ENCODE results near the gene SP1. TPM values are rescaled to one million over a fixed set of nuclear protein-coding genes. Genes with fewer than 3 reads are reported as not detected.

SP1 gene
- total and polyA plus RNA-seq, 8 donors = 8.4 to 48.4 (median 30.6) TPM

- FAIRE-seq (no peak), ATAC-seq (peak; percentile 72 to 83 (median 76))
- H3K9me3 ChIP-seq = no peaks in the 10 kb centered on the region
Measured at GRCh38 chr12:53452159-53453077, 72.4 kb downstream of the SP1 start.

DNA sequence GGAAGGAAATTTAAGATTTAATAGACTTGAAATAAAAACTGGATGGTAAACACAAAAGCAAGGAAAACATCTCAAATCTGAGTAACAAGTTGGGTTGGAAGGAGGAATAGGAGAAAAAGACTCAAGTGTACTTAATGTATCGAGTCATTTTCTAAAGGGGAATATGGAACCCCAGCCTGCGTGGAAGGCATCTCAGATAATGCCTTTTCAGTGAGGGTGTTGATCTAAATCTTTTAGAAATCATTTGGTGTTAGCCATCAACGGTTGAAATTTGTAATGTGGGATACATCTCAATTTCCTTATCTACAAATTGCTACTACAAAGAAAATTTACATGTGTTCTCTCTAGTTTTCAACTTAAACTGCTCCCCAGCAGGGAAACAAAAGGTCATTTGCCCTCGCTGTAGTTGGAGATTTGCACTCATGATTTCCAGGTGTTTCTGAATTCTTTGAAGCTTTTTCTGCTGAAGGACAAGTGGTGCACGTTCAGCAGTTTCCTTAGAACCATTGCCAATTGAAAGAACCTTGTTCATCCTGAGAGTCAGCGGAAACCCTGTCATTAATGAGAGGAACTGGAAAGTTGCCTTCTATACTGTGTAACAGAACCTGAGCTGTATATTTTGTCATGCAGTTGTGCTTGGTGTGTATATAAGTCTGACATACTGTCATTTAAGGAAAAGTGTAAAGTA, 74.1 kb downstream of the SP1 start:
- 11 to 15% methylated on average over 6 of the region's 6 CpGs for WGBS, 2 donors
- peaks cover 15 to 47% (median 30%) of the 10 kb centered on the region in 3 donors for H3K36me3 ChIP-seq
- ATAC-seq = no peak
- TF ChIP-seq, protein P1, sequence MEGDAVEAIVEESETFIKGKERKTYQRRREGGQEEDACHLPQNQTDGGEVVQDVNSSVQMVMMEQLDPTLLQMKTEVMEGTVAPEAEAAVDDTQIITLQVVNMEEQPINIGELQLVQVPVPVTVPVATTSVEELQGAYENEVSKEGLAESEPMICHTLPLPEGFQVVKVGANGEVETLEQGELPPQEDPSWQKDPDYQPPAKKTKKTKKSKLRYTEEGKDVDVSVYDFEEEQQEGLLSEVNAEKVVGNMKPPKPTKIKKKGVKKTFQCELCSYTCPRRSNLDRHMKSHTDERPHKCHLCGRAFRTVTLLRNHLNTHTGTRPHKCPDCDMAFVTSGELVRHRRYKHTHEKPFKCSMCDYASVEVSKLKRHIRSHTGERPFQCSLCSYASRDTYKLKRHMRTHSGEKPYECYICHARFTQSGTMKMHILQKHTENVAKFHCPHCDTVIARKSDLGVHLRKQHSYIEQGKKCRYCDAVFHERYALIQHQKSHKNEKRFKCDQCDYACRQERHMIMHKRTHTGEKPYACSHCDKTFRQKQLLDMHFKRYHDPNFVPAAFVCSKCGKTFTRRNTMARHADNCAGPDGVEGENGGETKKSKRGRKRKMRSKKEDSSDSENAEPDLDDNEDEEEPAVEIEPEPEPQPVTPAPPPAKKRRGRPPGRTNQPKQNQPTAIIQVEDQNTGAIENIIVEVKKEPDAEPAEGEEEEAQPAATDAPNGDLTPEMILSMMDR (IDR thresholded peaks at IDR 0.05) = no peak
- no peaks in the 10 kb centered on the region for H3K9me3 ChIP-seq
- DNase-seq = no peak
- no peak for FAIRE-seq
- intact Hi-C loops (cut with DNase I) = no loop called here
- no peaks in the 10 kb centered on the region for H3K27me3 ChIP-seq
- no peak overlapping the region for H3K27ac ChIP-seq
- H3K4me3 ChIP-seq = peak overlapping the region in 1 of 4 donors; percentile 65
- H3K4me1 ChIP-seq = peaks cover 7 to 15% (median 10%) of the 10 kb centered on the region in 3 donors

More at GRCh38 chr12:53452159-53453077, 72.4 kb downstream of the SP1 start:
- intact Hi-C loops (cut with DNase I) = no loop called here
- Histone ChIP-seq H3K4me3 (peak overlapping the region; percentile 49 to 71 (median 62)), H3K4me1 (peaks cover 7 to 15% (median 10%) of the 10 kb centered on the region in 3 donors), H3K36me3 (peaks cover 9 to 30% (median 20%) of the 10 kb centered on the region in 3 donors), H3K27ac (peak overlapping the region; percentile 69 to 94 (median 88)), H3K27me3 (no peaks in the 10 kb centered on the region)
- 0 to 1% methylated on average over 41 to 66 of the region's 82 CpGs for WGBS, 2 donors
- TF ChIP-seq, protein P1 (IDR thresholded peaks at IDR 0.05) = no peak
- peak; percentile 86 to 92 (median 88) for DNase-seq

DNA sequence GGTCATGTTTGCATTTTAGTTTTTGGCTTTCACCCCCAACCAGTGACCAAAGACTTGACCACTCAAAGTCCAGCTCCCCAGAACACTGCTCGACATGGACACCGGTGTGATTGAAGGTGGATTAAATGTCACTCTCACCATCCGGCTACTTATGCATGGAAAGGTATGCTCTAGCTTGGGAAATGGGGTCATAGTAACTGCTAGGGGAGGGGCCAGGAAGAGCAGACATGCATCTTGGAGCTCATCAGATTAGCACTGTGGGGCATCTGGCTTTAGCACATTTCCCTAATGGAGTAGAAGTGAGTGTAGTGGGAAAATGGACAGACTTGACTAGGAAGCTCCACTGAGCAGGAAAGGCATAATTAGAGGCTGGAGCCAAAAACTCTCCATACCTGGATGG, 74.7 kb downstream of the SP1 start:
- DNase-seq (no peak), FAIRE-seq (no peak)

DNA sequence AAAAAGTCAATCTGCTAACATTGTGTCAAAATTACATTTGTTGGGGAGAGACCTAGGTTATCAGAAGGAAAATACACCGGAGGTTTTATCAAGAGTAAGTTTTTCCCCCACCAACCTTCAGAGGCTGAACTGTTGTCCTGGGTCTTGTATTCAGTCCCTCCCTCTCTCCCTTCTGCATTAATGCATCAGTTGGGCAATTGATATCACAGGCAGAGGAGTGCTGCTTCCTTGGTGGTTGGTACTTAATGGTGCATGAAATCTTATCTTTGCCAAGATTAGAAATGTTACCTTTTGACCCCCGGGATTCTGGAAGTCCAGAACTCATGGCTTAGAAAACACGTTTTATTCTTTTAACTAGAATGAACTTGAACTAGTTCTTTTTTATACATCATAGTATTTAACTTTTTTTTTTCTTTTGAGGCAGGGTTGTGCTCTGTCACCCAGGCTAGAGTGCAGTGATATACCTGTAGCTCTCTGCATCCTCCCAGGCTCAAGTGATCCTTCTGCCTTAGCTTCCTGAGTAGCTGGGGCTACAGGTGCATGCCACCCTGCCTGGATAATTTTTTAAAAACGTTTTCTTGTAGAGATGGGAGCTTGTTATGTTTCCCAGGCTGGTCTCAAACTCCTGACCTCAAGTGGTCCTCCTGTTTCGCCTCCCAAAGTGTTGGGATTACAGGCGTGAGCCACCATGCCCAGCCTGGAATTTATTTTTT, 76.8 kb downstream of the SP1 start:
- peaks cover 28 to 74% (median 54%) of the 10 kb centered on the region in 3 donors for H3K36me3 ChIP-seq

More for the DNA sequence above, 74.7 kb downstream of the SP1 start:
- H3K27ac ChIP-seq = no peak overlapping the region
- peaks cover 17 to 53% (median 36%) of the 10 kb centered on the region in 3 donors for H3K36me3 ChIP-seq
- no peaks in the 10 kb centered on the region for H3K9me3 ChIP-seq
- ATAC-seq = no peak
- no peak overlapping the region for H3K4me3 ChIP-seq
- TF ChIP-seq, protein P1 (IDR thresholded peaks at IDR 0.05) = no peak
- H3K27me3 ChIP-seq = no peaks in the 10 kb centered on the region
- intact Hi-C loops (cut with DNase I) = no loop called here
- peaks cover 7 to 15% (median 10%) of the 10 kb centered on the region in 3 donors for H3K4me1 ChIP-seq
- 39 to 43% methylated on average over 3 of the region's 3 CpGs for WGBS, 2 donors

More for the DNA sequence above, 76.8 kb downstream of the SP1 start:
- H3K9me3 ChIP-seq = no peaks in the 10 kb centered on the region
- TF ChIP-seq, protein P1 (IDR thresholded peaks at IDR 0.05) = no peak
- DNase-seq (no peak), ATAC-seq (no peak), FAIRE-seq (no peak)
- WGBS, 2 donors = 47 to 49% methylated on average over 6 of the region's 6 CpGs
- H3K4me1 ChIP-seq = peaks cover 7 to 15% (median 10%) of the 10 kb centered on the region in 3 donors
- H3K27me3 ChIP-seq = no peaks in the 10 kb centered on the region
- intact Hi-C loops (cut with DNase I) = no loop called here
- no peak overlapping the region for H3K27ac ChIP-seq
- H3K4me3 ChIP-seq = no peak overlapping the region

Measured in pancreas (tissue), 10 donors.